Endothelial cell of umbilical vein (primary cell): ENCODE results near the gene PTDSS2. TPM values are rescaled to one million over a fixed set of nuclear protein-coding genes. Genes with fewer than 3 reads are reported as not detected.

Source experiments
- BruUV-seq: library from RNA; stranded (reverse); fragments of 400-500 nt; replicated peaks from 2 replicates; lab custom pipeline; 2021; lab: Mats Ljungman, UMichigan
- CTCF ChIA-PET: fragments of 300-600, 350-600 bp; sonication (Branson Sonifier 250); formaldehyde crosslinking; loops from one replicate; lab custom pipeline; 2021; ENCODE audit warnings: antibody characterized with exemption, inconsistent platforms; lab: Charles Lee
- POLR2A ChIA-PET: fragments of 300-600, 350-600 bp; sonication (Branson Sonifier 250); formaldehyde crosslinking; loops from one replicate; lab custom pipeline; 2021; ENCODE audit warnings: antibody characterized with exemption, inconsistent platforms; lab: Charles Lee
- DNase-seq: peaks from one replicate; pipeline ENCODE4 v3.0.0-alpha.2; 2011; ENCODE audit warnings: low read depth, low spot score
- FAIRE-seq: peaks from 2 replicates; lab custom pipeline; 2011; peaks lifted over from hg19 to GRCh38; lab: Jason Lieb, UNC
- H2AFZ ChIP-seq: 2 replicates; pipeline ENCODE4 v1.6.0; 2012; ENCODE audit warnings: low read depth, low read length, control low read depth, inconsistent platforms
- H3K27ac ChIP-seq: 2 replicates; pipeline ENCODE4 v1.5.1; 2011; ENCODE audit warnings: low read depth, mild to moderate bottlenecking, control low read depth, low read length, moderate library complexity; ENCODE audit not compliant: insufficient read depth
- H3K27me3 ChIP-seq, 2 experiments: 2 replicates each; pipeline versions ENCODE4 v1.6.0 to v1.6.1; 2011; ENCODE audit warnings: low read length in 2 of 2, mixed read lengths in 1 of 2; ENCODE audit not compliant: control insufficient read depth in 2 of 2, insufficient read depth in 2 of 2
- H3K36me3 ChIP-seq, 2 experiments: 2 replicates in 1 of 2; 3 replicates in 1 of 2; pipeline ENCODE4 v1.5.1; 2011; ENCODE audit warnings: low read length in 2 of 2, mild to moderate bottlenecking in 1 of 2, moderate library complexity in 1 of 2; ENCODE audit not compliant: control insufficient read depth in 2 of 2, insufficient read depth in 2 of 2; ENCODE audit errors: extremely low read depth in 1 of 2
- H3K4me1 ChIP-seq: 3 replicates; pipeline ENCODE4 v1.5.1; 2011; ENCODE audit warnings: mild to moderate bottlenecking, low read length; ENCODE audit not compliant: control insufficient read depth, insufficient read depth; ENCODE audit errors: extremely low read depth
- H3K4me2 ChIP-seq: 2 replicates; pipeline ENCODE4 v1.6.1; 2011; ENCODE audit warnings: low read length, control low read depth, mixed read lengths; ENCODE audit not compliant: insufficient read depth
- H3K4me3 ChIP-seq, 3 experiments: fragments of 200-600 bp in 1 of 3; sonication (generic), shearing (Covaris generic) in 1 of 3; replicated peaks in 1 of 3; 2 replicates each; pipeline ENCODE4 v1.5.1; 2011 to 2016; ENCODE audit warnings: control low read depth in 3 of 3, low read length in 3 of 3, mild to moderate bottlenecking in 2 of 3, inconsistent platforms in 1 of 3, low read depth in 1 of 3, moderate library complexity in 1 of 3; ENCODE audit not compliant: insufficient read depth in 1 of 3
- H3K79me2 ChIP-seq: 2 replicates; pipeline ENCODE4 v1.6.0; 2012; ENCODE audit warnings: low read length, inconsistent platforms; ENCODE audit not compliant: control insufficient read depth, insufficient read depth
- H3K9ac ChIP-seq: replicated peaks from 2 replicates; pipeline ENCODE3; 2011; ENCODE audit warnings: low read length, control low read depth; ENCODE audit not compliant: insufficient read depth; ENCODE audit errors: extremely low read depth
- H3K9me1 ChIP-seq: replicated peaks from 3 replicates; pipeline ENCODE4 v1.6.0; 2011; ENCODE audit warnings: mild to moderate bottlenecking, low read length; ENCODE audit not compliant: control insufficient read depth, insufficient read depth; ENCODE audit errors: extremely low read depth
- H3K9me3 ChIP-seq: replicated peaks from 2 replicates; pipeline ENCODE4 v1.5.1; 2012; ENCODE audit warnings: low read length, inconsistent platforms; ENCODE audit not compliant: control insufficient read depth, insufficient read depth
- H4K20me1 ChIP-seq: replicated peaks from 2 replicates; pipeline ENCODE3; 2011; ENCODE audit warnings: mild to moderate bottlenecking, low read length; ENCODE audit not compliant: control insufficient read depth, insufficient read depth; ENCODE audit errors: extremely low read depth
- CTCF ChIP-seq, 2 donors: IDR thresholded peaks; 1 replicate in 1 of 2; 2 replicates in 1 of 2; pipeline ENCODE4 v1.5.1; 2011; ENCODE audit warnings: low read length in 2 of 2, mild to moderate bottlenecking in 2 of 2, moderate library complexity in 2 of 2, control low read depth in 1 of 2, inconsistent platforms in 1 of 2, low read depth in 1 of 2; ENCODE audit not compliant: insufficient read depth in 1 of 2; ENCODE audit errors: extremely low read depth in 1 of 2
- EZH2 ChIP-seq: IDR thresholded peaks from 2 replicates; pipeline ENCODE4 v1.6.1; 2012; ENCODE audit warnings: borderline replicate concordance, low read depth, mild to moderate bottlenecking, moderate library complexity, low read length, inconsistent platforms; ENCODE audit not compliant: severe bottlenecking
- FOS ChIP-seq: IDR thresholded peaks from 2 replicates; pipeline ENCODE4 v1.6.1; 2011; ENCODE audit warnings: mild to moderate bottlenecking, low read length, moderate library complexity, borderline replicate concordance; ENCODE audit not compliant: insufficient read depth
- GATA2 ChIP-seq: IDR thresholded peaks from 2 replicates; pipeline ENCODE4 v1.7.0; 2011; ENCODE audit warnings: low read depth, mild to moderate bottlenecking, moderate library complexity, mixed read lengths, low read length; ENCODE audit not compliant: insufficient read length, insufficient read depth
- JUN ChIP-seq: IDR thresholded peaks from 2 replicates; pipeline ENCODE4 v1.6.1; 2011; ENCODE audit warnings: borderline replicate concordance, low read depth; ENCODE audit not compliant: insufficient read length, insufficient read depth
- MYC ChIP-seq: IDR thresholded peaks from one replicate; pipeline ENCODE4 v1.6.1; 2011; ENCODE audit warnings: mild to moderate bottlenecking, low read depth, low read length
- POLR2A ChIP-seq: IDR thresholded peaks from 2 replicates; pipeline ENCODE4 v1.6.1; 2012; ENCODE audit warnings: low read depth, mild to moderate bottlenecking, control low read depth, low read length
- POLR2AphosphoS5 ChIP-seq: IDR thresholded peaks from 2 replicates; pipeline ENCODE4 v1.6.1; 2012; ENCODE audit warnings: low read depth, mild to moderate bottlenecking, control low read depth, low read length, moderate library complexity; ENCODE audit not compliant: insufficient read depth
- dilution Hi-C: fragments of 300-500 bp; cut with MboI; formaldehyde crosslinking; loops from one replicate; pipeline ENCODE4 v1.15.0; 2019; ENCODE audit warnings: low sequenced_read_pairs; ENCODE audit not compliant: extremely low pct_ligation_motif_present
- intact Hi-C: fragments of 100-400 bp; cut with micrococcal nuclease; formaldehyde crosslinking; loops from one replicate; pipeline ENCODE4 v1.10.0; 2022
- polyA plus RNA-seq, 4 experiments: library from polyadenylated mRNA; depleted of rRNA in 3 of 4; stranded (reverse) in 3 of 4; unstranded in 1 of 4; fragments of >200 nt; gene quantifications; 2 replicates each; pipeline versions ENCODE4 v1.2.1 to v1.2.3, GENCODE V29; 2011 to 2012; ENCODE audit warnings: missing spikeins in 1 of 4
- total RNA-seq: library from RNA; stranded (reverse); gene quantifications from 2 replicates; pipeline ENCODE4 v1.2.3, GENCODE V29; 2021
- TF ChIP-seq, protein P1 (sequence below): IDR thresholded peaks from 2 replicates; pipeline ENCODE4 v1.6.1; 2011; ENCODE audit not compliant: insufficient read depth, insufficient read length

Gene PTDSS2
- total and polyA plus RNA-seq, 2 donors (not counting 3 experiments of a cell fraction or from before 2014, with no cell fraction given): 41.4 to 46.8 TPM

DNA sequence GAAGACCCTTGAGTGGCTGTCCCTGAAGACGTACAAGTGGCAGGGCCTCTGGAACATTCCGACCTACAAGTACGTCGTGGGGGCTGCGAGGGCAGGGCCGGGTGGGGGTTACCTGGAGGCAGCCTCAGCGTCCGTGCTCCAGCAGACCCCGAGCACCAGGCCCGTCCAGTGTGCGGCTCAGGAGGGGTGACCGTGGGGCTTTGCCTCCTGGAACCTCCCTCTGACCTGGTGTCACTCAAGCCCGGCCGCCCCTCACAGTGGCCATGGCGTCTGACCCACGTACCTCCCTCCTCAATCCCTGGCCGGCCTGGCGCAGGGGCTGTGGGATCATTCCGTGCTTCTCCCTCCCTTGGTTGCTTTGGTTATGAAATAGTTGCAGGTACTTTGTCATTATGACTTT, 38.5 kb downstream of the PTDSS2 start:
- dilution Hi-C loops (no loop called here), intact Hi-C loops (no loop called here)
- FAIRE-seq: no peak
- ChIA-PET CTCF (no interaction called here), POLR2A (no interaction called here)
- TF ChIP-seq EZH2 (no peak), GATA2 (no peak), POLR2A (no peak), CTCF (IDR thresholded peaks at IDR 0.05; ENCODE audit: extremely low read depth in 1 of 2, insufficient read depth in 1 of 2, low read depth in 1 of 2, low read length in 2 of 2) (no peak), JUN (no peak), FOS (no peak), MYC (no peak), POLR2AphosphoS5 (no peak)
- TF ChIP-seq, protein P1, sequence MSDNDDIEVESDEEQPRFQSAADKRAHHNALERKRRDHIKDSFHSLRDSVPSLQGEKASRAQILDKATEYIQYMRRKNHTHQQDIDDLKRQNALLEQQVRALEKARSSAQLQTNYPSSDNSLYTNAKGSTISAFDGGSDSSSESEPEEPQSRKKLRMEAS: no peak
- Histone ChIP-seq H3K4me1 (no peaks in the 10 kb centered on the region), H3K9me1 (no peaks in the 10 kb centered on the region), H3K27ac (no peak overlapping the region), H3K27me3 (no peaks in the 10 kb centered on the region), H4K20me1 (no peaks in the 10 kb centered on the region), H3K9ac (no peak overlapping the region), H3K36me3 (peaks cover 2 to 17% of the 10 kb centered on the region in 2 experiments), H2AFZ (no peak overlapping the region), H3K4me2 (no peak overlapping the region), H3K9me3 (no peaks in the 10 kb centered on the region), H3K79me2 (peaks cover 4% of the 10 kb centered on the region), H3K4me3 (no peak overlapping the region)
- BruUV-seq: no TSS peak
- no peak for DNase-seq
